ENCODE results near the gene LLCFC1.

LLCFC1 gene

GRCh38 chr7:142910481-142910880 is 28.8 kb upstream of the LLCFC1 start:
- FAIRE-seq, result no peak

GRCh38 chr7:142913051-142913450 is 26.2 kb upstream of the LLCFC1 start:
- no peak for FAIRE-seq

GRCh38 chr7:142913566-142913965 is 25.7 kb upstream of the LLCFC1 start:
- FAIRE-seq, result no peak

- no peak for FAIRE-seq
Measured at GRCh38 chr7:142914121-142914520, 25.2 kb upstream of the LLCFC1 start.

GRCh38 chr7:142915315-142915714 is 24.0 kb upstream of the LLCFC1 start:
- no peak for FAIRE-seq

- FAIRE-seq, result no peak
Measured at GRCh38 chr7:142916508-142916907, 22.8 kb upstream of the LLCFC1 start.

GRCh38 chr7:142917447-142917846 is 21.8 kb upstream of the LLCFC1 start:
- FAIRE-seq, result no peak

- FAIRE-seq, result no peak
Measured at GRCh38 chr7:142918901-142919300, 20.4 kb upstream of the LLCFC1 start.

GRCh38 chr7:142919656-142920055 is 19.6 kb upstream of the LLCFC1 start:
- FAIRE-seq, result no peak

- no peak for FAIRE-seq
Measured at GRCh38 chr7:142923391-142923790, 15.9 kb upstream of the LLCFC1 start.

GRCh38 chr7:142925413-142925812 is 13.9 kb upstream of the LLCFC1 start:
- FAIRE-seq, result no peak

GRCh38 chr7:142927085-142927745 is 12.1 kb upstream of the LLCFC1 start:
- FAIRE-seq, result no peak

- FAIRE-seq, result no peak
Measured at GRCh38 chr7:142927949-142928348, 11.3 kb upstream of the LLCFC1 start.

GRCh38 chr7:142930126-142930730 is 9.1 kb upstream of the LLCFC1 start:
- no peak for FAIRE-seq

- FAIRE-seq, result no peak
Measured at GRCh38 chr7:142932386-142933091, 6.7 kb upstream of the LLCFC1 start.

- FAIRE-seq, result no peak
Measured at GRCh38 chr7:142933092-142933475, 6.2 kb upstream of the LLCFC1 start.

- no peak for FAIRE-seq
Measured at GRCh38 chr7:142933624-142934023, 5.7 kb upstream of the LLCFC1 start, which contains the start of gene TRPV5. TSS of gene TRPV5 (minus strand) at chr7:142933746. CDS start at chr7:142933459, 287 bp downstream.

GRCh38 chr7:142934056-142934455 is 5.2 kb upstream of the LLCFC1 start:
- no peak for FAIRE-seq

GRCh38 chr7:142935941-142936565 is 3.2 kb upstream of the LLCFC1 start:
- no peak for FAIRE-seq

GRCh38 chr7:142938611-142939010 is 673 bp upstream of the LLCFC1 start:
- no peak for FAIRE-seq

- FAIRE-seq, result no peak
Measured at GRCh38 chr7:142940966-142941535, 1.8 kb downstream of the LLCFC1 start.

GRCh38 chr7:142941541-142941940 is 2.3 kb downstream of the LLCFC1 start:
- no peak for FAIRE-seq

- no peak for FAIRE-seq
Measured at GRCh38 chr7:142942746-142943145, 3.5 kb downstream of the LLCFC1 start.

All from G401.6 (cell line).